Mucosa of stomach (tissue), 1 donor: ENCODE data around the gene E2F4.

Experiments
- H3K27me3 ChIP-seq: one replicate; pipeline ENCODE4 v1.7.0; 2013; ENCODE audit warnings: mild to moderate bottlenecking, low read length; ENCODE audit not compliant: control insufficient read depth, insufficient read depth
- H3K36me3 ChIP-seq: one replicate; pipeline ENCODE4 v1.7.0; 2013; ENCODE audit warnings: low read length; ENCODE audit not compliant: control insufficient read depth, insufficient read depth
- H3K4me1 ChIP-seq: one replicate; pipeline ENCODE4 v1.7.0; 2013; ENCODE audit warnings: mild to moderate bottlenecking, low read length; ENCODE audit not compliant: control insufficient read depth, insufficient read depth
- H3K4me3 ChIP-seq: one replicate; pipeline ENCODE4 v1.7.0; 2013; ENCODE audit warnings: low read length
- H3K9ac ChIP-seq: one replicate; pipeline ENCODE4 v1.7.0; 2013; ENCODE audit warnings: mild to moderate bottlenecking, low read length, moderate library complexity
- H3K9me3 ChIP-seq: one replicate; pipeline ENCODE4 v1.7.0; 2013; ENCODE audit warnings: mild to moderate bottlenecking, low read length, moderate library complexity; ENCODE audit not compliant: control insufficient read depth
- donor health status: Pancreatic carcinoma.

E2F4 gene

GRCh38 chr16:67150833-67151396, 41.0 kb upstream of the E2F4 start, which contains the start of gene B3GNT9:
Gene B3GNT9 (minus strand): TSS chr16:67150998. CDS start chr16:67150485, 513 bp downstream.
- no peaks in the 10 kb centered on the region for H3K27me3 ChIP-seq
- H3K36me3 ChIP-seq: peaks cover 3% of the 10 kb centered on the region
- peak within 1 kb of the TSS; percentile 57 for H3K4me3 ChIP-seq
- peak within 1 kb of the TSS; percentile 72 for H3K9ac ChIP-seq
- no peaks in the 10 kb centered on the region for H3K9me3 ChIP-seq
- peaks cover 16% of the 10 kb centered on the region for H3K4me1 ChIP-seq

GRCh38 chr16:67151431-67152097, 40.4 kb upstream of the E2F4 start:
- no peaks in the 10 kb centered on the region for H3K36me3 ChIP-seq
- H3K4me3 ChIP-seq: no peak overlapping the region
- no peaks in the 10 kb centered on the region for H3K9me3 ChIP-seq
- peak overlapping the region; percentile 72 for H3K9ac ChIP-seq
- H3K27me3 ChIP-seq: no peaks in the 10 kb centered on the region
- H3K4me1 ChIP-seq: peaks cover 23% of the 10 kb centered on the region

- Histone ChIP-seq H3K36me3 (no peaks in the 10 kb centered on the region), H3K27me3 (no peaks in the 10 kb centered on the region)
Observed at GRCh38 chr16:67154578-67155294, 37.2 kb upstream of the E2F4 start.

DNA sequence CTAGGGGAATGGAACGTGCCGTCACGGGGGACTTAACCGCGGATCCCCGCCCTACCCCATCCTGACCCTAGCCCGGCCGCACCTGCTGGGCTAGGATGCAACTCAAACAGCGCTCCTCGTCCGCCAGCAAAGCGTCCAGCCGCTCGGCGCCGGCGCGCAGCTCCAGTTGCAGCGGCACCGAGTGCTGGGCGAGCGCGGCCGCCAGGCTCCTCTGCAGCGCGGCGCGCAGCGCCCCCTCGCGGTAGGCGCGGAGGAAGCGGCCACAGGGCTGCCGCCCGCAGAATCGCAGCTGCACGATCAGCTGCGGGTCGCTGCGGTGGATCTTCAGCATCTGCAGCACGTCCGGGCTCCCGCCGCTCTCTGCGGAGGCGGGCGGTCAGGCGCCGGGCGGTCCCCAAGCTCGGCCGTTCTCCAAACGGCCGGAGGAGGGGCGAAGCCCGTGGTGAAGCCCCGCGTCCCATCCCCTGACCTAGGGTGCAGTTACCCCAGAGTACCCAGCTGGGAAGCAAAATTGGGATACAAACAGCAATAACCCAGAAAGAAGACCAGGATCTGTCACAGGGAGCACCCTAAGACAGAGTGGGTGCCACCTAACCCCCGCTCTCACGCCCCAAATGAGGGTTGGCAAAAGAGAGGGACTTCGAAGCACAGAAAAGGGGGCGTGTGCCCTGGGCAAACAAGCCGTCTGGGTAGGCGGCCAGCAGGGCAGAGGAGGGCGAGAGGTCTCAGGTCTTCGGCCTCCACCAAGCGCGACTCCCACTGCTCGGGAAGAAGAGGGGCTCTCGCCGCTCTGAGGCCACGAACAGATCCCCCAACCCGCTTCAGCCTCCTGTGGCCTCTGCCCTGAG, 36.4 kb upstream of the E2F4 start:
- Histone ChIP-seq H3K4me3 (no peak overlapping the region), H3K9ac (peak overlapping the region; percentile 33), H3K4me1 (peaks cover 45% of the 10 kb centered on the region), H3K36me3 (no peaks in the 10 kb centered on the region), H3K9me3 (no peaks in the 10 kb centered on the region), H3K27me3 (no peaks in the 10 kb centered on the region)

More at GRCh38 chr16:67154578-67155294, 37.2 kb upstream of the E2F4 start:
- no peak overlapping the region for H3K9ac ChIP-seq
- no peaks in the 10 kb centered on the region for H3K9me3 ChIP-seq
- H3K4me3 ChIP-seq: no peak overlapping the region
- peaks cover 45% of the 10 kb centered on the region for H3K4me1 ChIP-seq

- H3K9me3 ChIP-seq: no peaks in the 10 kb centered on the region
- no peaks in the 10 kb centered on the region for H3K36me3 ChIP-seq
- H3K27me3 ChIP-seq: no peaks in the 10 kb centered on the region
- no peak overlapping the region for H3K4me3 ChIP-seq
- no peak overlapping the region for H3K9ac ChIP-seq
- peaks cover 43% of the 10 kb centered on the region for H3K4me1 ChIP-seq
Observed at GRCh38 chr16:67156143-67156844, 35.7 kb upstream of the E2F4 start.

GRCh38 chr16:67157106-67157748, 34.7 kb upstream of the E2F4 start:
- Histone ChIP-seq H3K36me3 (no peaks in the 10 kb centered on the region), H3K4me1 (peaks cover 44% of the 10 kb centered on the region), H3K4me3 (no peak overlapping the region), H3K27me3 (no peaks in the 10 kb centered on the region), H3K9me3 (no peaks in the 10 kb centered on the region), H3K9ac (no peak overlapping the region)

- Histone ChIP-seq H3K27me3 (no peaks in the 10 kb centered on the region), H3K9ac (peak overlapping the region; percentile 99), H3K9me3 (no peaks in the 10 kb centered on the region), H3K36me3 (no peaks in the 10 kb centered on the region), H3K4me1 (peaks cover 44% of the 10 kb centered on the region), H3K4me3 (peak overlapping the region; percentile 86)
Observed at GRCh38 chr16:67157892-67158635, 33.9 kb upstream of the E2F4 start.

GRCh38 chr16:67158637-67159600, 33.0 kb upstream of the E2F4 start:
- Histone ChIP-seq H3K36me3 (no peaks in the 10 kb centered on the region), H3K4me1 (peaks cover 47% of the 10 kb centered on the region), H3K27me3 (peaks cover 7% of the 10 kb centered on the region), H3K9ac (peak overlapping the region; percentile 99), H3K9me3 (no peaks in the 10 kb centered on the region), H3K4me3 (peak overlapping the region; percentile 86)

DNA sequence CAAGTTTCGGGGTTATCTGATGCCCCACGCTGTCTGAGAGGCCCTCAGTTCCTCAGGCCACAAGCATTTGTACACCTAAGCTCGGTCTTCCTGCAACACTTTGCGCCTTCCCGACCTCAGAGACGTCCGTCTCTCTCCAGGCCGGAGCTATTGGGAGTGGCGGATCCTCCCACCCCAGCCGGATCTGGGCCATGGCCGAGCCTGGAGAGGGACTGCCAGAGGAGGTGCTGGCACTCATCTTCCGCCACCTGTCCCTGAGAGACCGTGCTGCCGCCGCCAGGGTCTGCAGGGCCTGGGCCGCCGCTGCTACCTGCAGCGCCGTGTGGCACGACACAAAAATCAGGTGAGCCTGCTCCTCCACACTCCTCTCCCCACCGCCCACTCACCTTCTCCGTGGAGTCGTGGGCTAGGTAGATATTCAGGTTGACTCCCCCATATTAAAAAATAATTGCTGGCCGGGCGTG, 30.3 kb upstream of the E2F4 start:
- Histone ChIP-seq H3K4me1 (peaks cover 49% of the 10 kb centered on the region), H3K9ac (no peak overlapping the region), H3K4me3 (no peak overlapping the region), H3K9me3 (no peaks in the 10 kb centered on the region), H3K36me3 (peaks cover under 1% of the 10 kb centered on the region), H3K27me3 (peaks cover 18% of the 10 kb centered on the region)
